ENCODE data around the gene CYP2A7.
"Not testable (repeated sequence)": the region's sequence is repeated elsewhere in the genome, so short reads cannot be mapped to it uniquely, and the experiment has no call there.

The CYP2A7 gene

GRCh38 chr19:40838477-40838876 is 43.6 kb downstream of the CYP2A7 start:
- FAIRE-seq: not testable (repeated sequence)

DNA sequence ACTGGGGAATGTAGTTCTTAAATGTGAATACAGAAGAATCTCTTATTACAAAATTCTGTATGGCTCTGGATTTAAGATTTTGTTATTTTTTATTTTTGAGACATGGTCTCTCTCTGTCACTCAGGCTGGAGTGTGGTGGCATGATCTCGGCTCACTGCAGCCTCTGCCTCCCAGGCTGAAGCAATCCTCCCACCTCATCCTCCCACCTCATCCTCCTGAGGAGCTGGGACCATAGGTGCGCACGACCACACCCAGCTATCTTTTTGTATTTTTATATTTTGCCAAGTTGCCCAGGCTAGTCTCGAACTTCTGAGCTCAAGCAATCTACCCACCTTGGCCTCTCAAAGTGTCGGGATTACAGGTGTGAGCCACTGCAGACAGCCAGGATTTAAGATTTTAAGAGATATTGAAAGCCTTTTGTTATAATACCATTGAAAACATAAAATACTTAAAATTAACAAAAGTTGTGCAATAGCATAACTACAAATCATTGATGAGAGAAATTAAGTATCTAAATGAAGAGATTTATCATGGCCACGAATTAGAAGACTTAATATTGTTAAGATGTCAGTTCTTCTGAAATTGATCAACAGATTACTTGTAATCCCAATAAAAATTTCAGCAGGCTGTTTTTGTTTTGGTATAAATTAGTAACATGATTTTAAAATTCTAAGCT is 45.1 kb downstream of the CYP2A7 start:
- no peak for FAIRE-seq

- FAIRE-seq: not testable (repeated sequence)
Observed at GRCh38 chr19:40833728-40834533, 48.1 kb downstream of the CYP2A7 start.

- not testable (repeated sequence) for FAIRE-seq
Observed at GRCh38 chr19:40832431-40832790, 49.6 kb downstream of the CYP2A7 start.

DNA sequence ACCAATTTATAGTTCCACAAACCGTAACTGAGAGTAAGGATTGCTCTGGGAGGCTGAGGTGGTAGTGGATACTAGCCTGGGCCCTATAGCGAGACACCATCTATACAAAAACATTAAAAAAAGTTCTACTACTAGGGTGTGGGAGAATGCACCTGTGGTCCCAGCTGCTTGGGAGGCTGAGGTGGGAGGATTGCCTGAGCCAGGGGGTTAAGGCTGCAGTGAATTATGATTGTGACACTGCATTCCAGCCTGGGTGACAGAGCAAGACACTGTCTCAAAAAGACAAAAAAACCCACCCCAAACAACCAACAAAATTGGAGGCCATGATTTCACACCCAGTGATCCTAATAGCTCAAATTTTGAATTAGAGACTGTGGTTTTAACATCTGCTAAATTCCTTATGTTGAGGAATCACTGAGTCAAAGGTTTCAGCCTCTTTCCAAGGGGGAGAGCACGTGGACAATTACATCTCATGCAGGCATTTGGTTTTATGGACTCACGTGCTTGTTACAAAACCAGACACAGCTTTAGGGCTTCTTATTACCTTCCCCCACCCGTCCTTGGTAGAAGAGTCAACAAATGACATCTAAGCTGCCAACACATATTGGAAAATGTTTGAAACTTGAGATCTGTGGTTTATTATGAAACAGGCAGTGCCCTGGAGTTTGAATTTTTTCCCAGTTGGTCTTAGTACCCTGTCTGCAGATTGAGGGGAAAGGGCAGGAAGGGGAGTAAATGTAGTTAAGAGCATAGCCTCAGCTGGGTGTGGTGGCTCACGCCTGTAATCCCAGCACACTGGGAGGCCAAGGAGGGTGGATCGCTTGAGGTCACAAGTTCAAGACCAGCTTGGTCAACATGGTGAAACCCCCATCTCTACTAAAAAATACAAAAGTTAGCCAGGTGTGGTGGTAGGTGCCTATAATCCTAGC is 50.3 kb downstream of the CYP2A7 start:
- FAIRE-seq: peak; percentile 41

GRCh38 chr19:40830741-40831140 is 51.3 kb downstream of the CYP2A7 start:
- not testable (repeated sequence) for FAIRE-seq

DNA sequence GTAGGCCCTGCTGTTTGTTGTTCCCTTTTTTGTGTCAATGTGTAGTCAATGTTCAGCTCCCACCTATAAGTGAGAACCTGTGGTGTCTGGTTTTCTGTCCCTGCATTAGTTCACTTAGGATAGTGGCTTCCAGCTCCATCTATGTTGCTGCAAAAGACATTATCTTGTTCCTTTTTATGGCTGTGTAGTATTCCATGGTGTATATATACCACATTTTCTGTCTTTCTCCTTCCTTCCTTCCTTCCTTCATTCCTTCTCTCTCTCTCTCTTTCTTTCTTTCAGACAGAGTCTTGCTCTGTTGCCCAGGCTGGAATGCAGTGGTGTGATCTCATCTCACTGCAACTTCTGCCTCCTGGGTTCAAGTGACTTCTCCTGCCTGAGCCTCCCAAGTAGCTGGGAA is 52.8 kb downstream of the CYP2A7 start:
- FAIRE-seq: no peak

DNA sequence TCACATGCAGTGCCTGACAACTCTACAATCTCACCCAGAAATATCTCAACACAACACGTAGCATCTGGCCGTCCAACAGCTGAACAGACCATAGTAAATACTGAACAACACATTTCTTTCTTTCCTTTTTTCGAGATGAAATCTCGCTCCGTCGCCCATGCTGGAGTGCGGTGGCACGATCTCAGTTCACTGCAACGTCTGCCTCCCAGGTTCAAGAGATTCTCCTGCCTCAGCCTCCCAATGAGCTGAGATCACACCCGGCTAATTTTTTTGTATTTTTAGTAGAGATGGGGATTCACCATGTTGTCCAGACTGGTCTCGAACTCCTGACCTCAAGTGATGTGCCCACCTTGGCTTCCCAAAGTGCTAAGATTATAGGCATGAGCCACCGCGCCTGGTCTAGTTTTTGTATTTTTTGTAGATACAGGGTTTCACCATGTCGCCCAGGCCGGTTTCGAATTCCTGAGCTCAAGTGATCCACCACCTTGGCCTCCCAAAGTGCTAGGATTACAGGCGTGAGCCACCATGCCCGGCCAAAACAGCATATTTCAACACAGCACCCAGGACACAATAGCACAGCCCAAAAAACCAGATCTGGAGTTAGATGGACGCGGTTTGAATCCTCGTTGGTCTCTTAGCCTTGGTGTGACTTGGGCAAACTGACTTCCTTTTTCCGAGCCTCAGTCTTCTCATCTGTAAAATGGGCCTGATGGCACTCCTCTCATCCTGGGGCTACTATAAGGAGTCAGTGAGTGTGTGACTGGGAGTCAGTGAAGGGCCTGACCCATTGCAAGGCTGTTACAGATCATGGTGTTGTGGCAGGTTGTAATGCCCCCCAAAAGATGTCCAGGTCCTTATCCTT is 54.4 kb downstream of the CYP2A7 start:
- no peak for FAIRE-seq

DNA sequence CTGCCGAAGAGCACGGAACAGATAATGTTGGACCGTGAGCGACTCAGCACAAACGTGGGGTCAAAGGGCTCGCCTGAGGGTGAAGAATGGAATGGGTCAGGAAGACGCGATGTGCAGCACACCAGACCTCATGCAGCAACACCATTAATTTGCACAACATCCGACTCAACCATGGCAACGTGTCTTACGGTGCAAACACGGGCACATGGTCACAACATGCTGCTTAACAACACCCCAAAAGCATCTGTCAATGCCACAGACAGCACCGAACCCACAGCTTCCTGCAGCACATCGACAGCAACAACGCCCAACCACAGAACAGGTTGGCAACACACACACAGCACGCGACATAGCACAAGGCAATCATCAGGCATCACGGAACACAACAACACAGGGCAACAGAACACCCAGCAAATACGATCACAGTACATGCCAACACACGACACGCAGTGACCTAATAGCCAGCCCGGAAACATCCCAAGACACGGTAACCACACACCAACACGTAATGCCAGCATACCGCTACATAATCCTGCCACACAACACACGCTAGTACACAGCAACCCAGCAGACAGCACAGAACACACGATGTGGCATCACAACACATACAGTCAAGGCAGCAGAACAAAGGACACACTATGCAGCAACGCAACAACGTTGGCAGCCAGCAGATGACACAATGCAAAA is 55.2 kb downstream of the CYP2A7 start:
- FAIRE-seq: not testable (repeated sequence)

GRCh38 chr19:40826312-40826698 is 55.7 kb downstream of the CYP2A7 start:
- FAIRE-seq: not testable (repeated sequence)

GRCh38 chr19:40825460-40826095 is 56.5 kb downstream of the CYP2A7 start:
- FAIRE-seq: not testable (repeated sequence)

Measured in colon (tissue), 2 donors.